HG03457 (cell line): ENCODE measurements around the gene HOXD8.

Experiments used
- ATAC-seq: cut with Tn5 transposase; IDR thresholded peaks from one replicate; pipeline ENCODE4 v1.9.1; 2021; ENCODE audit warnings: moderate number of reproducible peaks; ENCODE audit not compliant: unreplicated experiment

HOXD8 gene

DNA sequence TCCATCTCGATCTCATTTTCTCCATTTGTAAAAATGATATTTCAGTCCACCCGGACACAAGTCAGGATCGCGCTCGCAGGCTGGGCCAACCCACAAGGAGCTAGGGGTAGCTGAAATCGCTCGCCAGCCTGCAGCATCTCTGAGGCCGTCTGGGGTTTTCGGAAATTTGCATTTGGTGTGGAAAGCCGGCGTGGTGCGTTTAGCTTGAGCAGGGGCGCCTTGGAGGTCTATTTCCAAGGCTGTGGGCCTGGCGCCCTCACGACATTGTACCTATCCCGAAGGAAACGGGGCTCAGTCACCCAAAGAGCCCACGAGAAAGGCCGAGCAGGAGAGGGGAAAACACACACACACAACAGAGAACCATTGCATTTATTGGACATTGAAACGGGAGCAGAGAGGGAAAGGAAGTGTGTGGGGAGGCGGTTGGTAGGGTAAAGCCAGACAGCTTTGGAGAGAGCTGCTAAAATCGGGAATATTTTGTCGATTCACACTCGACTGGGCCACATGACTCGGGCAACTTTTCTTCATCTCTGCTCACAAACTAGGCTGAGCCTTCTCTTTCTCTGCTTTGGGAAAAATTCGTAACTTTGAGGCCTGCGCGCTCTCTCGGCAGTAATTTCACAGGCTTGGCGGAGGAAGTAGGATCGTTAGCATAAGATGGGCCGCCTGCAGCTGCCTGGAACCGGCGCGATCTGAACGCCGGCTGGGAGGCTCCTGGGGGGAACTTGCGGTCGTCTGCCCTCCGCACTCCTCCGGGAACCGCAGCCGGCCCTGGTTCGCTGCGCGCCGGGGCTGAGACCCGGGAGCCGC, 1.1 kb upstream of the HOXD8 start:
- ATAC-seq: no peak

DNA sequence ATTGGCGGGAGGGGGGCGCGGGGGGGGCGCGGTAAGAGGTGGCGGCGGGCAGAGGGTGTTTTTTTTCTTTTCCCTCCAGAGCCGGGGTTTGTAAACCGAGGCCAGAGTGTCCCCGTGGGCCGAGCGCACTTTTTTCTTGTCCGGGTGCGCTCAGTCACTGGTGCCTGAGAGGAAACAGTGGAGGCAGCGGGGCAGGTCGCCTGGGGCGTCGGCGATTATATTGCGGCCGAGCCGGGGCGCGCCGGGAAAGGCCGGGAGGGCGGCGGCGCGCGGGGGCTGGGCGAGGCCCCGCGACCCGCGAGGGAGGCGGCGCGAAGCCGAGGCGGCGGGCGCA, 275 bp downstream of the HOXD8 start:
- ATAC-seq: no peak

DNA sequence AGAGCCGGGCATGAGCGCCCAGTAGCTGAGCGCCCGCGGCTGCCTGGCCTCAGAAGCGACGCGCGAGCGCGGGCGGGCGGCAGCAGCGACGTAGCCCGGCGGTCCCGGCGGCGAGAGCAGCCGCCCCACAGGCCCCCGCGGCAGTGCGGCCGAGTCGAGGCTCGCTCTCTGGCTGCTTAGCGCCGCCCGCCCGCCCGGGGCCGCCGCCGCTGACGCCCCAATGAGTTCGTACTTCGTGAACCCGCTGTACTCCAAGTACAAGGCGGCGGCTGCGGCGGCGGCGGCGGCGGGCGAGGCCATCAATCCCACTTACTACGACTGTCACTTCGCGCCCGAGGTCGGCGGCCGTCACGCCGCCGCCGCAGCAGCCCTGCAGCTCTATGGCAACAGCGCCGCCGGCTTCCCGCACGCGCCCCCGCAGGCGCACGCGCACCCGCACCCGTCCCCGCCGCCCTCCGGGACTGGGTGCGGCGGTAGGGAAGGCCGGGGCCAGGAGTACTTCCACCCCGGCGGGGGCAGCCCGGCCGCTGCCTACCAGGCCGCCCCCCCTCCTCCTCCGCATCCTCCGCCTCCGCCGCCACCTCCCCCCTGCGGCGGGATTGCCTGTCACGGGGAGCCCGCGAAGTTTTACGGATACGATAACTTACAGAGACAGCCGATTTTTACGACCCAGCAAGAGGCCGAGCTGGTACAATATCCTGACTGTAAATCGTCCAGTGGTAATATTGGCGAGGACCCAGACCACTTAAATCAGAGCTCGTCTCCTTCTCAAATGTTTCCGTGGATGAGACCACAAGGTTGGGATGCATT, 847 bp downstream of the HOXD8 start:
- ATAC-seq: no peak

DNA sequence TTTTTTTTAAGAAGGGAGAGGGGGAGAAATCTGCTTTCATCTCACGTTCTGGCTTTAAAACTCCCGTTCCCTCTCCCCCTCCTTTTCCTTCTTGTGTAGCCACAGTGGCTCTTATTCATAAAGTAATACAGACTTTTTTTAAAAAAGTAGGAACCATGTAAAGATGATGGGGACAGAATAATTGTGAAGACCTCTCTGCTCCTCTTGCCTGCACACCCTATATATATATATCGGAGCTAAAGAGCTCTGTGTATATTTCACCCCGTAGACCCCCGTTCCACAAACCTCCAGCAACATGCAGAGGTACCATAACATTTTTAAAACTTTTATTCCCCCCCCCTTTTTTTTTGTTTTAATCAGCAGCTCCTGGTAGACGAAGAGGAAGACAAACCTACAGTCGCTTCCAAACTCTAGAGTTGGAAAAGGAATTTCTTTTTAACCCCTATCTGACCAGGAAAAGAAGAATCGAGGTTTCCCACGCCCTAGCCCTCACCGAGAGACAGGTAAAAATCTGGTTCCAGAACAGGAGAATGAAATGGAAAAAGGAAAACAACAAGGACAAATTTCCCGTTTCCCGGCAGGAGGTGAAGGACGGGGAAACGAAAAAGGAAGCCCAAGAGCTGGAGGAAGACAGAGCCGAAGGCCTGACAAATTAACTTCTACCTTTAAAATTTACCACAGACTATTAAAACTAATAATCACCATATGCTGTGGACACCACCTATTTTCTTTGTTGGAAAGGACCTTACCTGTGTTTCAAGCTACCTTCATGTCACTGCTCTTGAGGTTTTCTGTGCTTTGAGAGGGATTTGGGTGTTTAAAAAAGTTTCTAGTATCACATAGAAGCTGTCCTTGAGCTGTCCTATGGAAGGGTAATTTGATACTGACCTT, 1.7 kb downstream of the HOXD8 start:
- ATAC-seq: no peak

DNA sequence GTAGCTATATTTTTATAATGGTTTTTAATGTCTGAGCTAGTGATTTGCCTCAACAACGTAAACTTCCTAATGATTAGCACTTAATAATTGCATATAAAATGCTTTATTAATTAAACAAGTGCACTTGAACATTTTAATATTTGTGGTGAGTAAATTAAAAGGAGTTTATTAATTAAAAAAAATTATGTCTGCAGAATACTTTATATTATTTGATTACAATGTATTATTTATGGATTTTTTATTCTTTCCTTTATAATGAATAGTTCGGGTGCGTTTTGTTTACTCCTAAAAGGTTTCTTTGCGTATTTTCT, 2.3 kb downstream of the HOXD8 start:
- no peak for ATAC-seq

DNA sequence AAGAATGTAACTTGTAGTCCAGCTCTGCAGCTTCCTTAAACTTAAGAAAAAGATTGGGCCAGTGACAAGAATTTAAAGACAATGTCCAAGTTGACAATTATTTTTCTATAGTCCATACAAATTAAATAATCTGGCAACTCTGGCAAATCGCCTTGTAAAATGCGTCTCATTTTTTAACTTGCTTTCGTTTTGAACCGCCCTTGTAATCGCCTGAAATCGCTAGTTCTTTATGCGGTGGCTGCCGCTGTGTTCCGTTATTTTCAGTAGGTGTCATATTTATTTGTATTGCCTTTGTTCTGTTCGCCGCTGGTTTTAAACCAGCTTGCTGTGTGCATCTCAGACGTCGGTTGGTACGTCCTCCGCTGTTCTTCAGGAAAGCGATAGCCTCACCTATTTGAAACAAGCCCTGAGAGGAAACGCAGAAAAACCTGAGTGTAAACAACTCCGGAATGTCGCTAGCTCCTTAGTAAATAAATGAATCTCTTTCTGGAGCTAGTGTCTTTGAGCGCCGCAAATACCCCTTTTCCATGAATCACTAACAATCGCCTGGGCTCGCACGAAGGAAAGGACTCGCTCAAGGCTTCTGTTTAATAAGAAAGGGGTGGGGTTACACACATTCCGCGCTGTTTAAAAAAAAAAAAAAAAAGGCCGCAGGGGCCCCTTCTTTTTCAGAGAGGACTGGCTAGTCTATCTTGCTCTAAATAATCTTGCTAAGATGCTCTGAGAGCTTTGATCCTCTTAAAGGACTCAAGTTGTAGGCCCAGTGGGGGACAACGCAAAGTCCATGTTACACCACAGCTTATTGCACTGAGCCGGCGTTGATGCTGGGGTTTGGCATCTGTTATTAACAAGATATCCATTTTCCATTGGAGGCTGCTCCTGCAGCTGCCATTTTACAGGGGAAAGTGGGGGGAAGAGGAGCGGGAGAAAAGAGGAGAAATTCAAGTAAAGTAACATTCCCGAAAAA, 3.0 kb downstream of the HOXD8 start:
- no peak for ATAC-seq

DNA sequence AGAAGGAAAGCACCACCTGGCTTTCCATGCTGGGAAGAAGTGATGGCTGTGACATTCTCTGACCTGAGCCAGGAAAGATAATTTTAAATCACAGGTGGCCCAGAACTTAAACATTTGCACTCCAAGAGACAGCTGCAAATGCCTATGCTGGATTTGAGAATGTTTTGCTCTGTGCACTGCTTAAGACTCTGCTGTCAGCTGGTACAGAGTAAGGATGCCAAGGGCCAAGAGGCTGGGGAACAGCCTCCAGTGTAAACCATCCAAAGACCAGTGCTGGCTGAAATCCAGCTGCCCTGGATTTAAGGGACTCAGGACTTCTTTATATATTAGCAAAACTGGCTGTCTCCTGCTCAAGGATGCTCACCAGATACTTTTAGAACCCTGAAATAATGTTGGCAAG, 3.9 kb downstream of the HOXD8 start:
- ATAC-seq: no peak

DNA sequence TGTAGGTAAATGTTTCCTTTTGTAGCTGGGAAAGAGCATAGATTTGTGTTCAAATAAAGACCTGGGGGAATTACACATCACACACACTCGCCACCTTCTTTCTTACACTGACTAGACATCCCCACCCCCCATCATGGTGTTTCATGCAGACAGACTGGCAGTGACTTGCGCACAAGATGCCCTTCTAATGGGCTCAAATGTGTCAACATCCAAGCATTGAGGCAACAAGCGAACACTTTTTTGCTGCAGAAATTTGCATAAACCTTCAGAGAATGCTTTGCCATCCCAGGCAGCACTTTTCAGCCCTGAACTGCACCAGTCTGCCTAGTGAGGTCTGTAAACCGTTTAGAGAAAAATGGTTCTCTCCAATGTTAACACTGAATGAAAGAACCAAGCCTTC, 4.5 kb downstream of the HOXD8 start:
- no peak for ATAC-seq

DNA sequence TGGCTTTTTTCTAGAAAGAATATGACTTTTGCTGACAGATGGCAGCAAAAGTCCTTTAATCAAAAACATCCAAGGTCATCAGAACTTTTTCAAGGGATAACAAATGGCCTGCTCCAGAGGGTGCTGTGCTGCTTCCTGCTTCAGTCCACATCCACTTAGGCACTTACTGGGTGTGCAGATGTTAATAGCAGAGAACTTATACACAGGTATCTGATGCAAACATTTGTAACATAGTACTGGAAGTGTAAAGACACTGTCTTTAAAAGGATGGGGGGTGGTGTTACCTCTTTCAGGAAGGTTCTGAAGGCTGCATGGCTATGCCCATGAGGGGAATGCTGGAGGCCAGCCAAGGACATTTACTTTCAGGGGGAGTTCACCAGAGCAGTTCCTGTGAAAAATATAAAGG, 5.5 kb downstream of the HOXD8 start:
- no peak for ATAC-seq

DNA sequence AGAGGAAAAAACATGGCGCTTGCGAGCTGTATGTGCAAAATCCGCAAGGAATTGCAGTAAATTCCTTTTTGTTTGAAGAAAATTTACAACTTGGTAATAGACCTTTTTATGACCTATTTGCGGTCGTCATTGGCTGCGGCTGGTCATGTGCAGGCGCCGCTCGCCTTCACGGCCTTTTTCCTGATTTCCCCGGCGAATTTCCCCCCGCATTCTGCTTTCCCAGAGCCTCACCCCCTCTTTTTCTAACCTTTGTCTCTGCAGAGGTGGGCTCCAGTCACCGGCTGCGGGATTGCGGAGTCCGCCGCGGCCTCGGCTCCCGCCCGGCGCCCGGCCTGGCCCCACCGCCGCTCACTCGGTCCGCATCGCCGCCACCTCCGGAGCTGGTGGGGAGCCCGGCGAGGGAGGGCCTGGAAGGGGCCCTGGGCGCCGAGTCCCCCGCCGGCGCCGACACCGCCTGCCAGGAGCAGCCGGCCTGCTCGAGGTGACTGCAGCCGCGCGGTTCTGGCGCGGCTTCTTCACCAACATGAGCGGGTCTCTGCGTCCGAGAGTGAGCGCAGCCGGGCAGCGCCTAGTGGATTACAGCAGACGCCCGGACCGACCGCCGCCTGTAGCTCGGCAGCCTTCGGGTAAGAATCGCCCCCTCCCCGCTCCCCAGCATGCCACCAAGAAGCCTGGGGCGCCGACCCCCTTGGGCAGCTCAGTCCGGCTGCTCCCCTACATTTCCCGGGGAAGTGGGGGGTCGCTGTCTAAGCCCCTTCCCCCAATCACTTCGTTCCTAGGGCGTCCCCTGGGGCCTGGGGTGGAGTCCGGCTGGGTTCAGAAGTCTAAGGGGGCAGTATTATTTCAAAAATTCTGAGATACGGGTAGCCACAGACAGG, 7.1 kb downstream of the HOXD8 start:
- no peak for ATAC-seq

DNA sequence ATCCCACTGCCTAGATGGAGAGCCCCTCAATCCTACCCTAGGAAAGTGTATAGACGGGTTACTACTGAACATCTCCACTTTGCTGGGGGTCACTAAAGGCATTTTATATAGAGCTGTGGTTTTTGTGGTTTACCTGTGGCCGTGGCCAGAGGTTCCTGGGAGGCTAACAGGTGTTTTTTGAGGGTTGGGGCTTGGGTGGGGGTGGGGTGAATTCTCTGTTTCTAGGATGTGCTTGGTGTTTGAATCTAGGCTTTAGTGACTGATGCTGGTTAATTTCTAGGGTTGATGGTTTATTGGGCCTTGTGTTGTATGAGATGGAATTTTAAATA, 7.7 kb downstream of the HOXD8 start:
- ATAC-seq: no peak

DNA sequence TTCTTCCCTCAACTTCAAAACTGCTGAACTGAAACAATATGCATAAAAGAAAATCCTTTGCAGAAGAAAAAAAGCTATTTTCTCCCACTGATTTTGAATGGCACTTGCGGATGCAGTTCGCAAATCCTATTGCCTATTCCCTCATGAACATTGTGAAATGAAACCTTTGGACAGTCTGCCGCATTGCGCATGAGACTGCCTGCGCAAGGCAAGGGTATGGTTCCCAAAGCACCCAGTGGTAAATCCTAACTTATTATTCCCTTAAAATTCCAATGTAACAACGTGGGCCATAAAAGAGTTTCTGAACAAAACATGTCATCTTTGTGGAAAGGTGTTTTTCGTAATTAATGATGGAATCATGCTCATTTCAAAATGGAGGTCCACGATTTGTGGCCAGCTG, 8.4 kb downstream of the HOXD8 start:
- no peak for ATAC-seq

DNA sequence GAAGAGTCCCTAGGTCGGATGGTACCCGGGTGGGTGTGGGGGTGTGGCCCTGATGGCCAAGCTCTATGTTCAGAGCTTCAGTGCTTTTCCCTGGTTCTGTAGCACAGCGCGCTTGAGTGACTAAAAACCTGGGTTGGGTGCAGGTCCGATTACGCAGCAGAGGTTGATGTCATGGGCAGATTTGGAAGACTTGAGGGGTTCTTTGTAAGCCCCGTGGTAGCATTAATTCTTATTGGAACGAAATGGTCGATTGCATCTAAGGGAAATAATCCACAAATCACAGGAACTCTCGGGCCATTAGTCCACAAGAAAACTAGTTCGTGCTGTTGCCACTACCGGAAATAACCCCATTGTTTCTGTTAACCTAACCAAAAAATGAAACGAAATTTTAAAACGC, 9.0 kb downstream of the HOXD8 start:
- no peak for ATAC-seq

DNA sequence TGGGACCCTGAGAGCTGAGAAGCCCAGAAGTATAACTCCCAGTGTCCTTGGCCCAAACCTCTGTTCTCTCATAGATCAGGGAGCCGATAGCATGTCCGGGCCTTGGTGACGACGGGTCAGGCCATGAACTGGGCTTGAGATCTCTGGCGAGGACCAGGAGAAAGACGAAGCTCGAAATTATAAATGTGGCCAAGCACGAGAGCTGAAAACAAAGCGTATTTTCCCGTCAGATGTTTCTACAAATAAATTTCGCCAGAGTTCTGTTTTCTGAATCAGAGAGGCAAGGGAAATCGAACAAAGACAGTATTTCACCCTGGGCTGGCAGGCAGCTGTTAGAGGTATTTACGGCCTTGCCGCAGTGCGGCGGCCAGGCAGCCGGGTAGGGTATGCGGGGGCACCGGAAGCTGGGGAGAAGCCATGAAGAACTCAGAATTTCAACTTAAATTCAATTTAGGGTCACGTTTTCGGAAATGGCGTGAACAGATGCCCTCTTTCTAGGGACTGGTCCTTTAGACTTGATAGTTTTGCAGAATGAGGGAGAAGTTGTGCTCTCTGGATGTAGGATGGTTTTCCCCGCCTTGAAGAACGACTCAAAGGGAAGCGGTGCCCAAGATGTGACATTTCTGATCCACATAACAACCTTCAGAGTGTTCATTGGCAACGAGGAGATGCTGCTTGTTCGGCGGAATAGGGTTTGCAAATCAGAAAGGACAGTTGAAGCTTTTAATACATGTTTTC, 9.6 kb downstream of the HOXD8 start:
- ATAC-seq: no peak

DNA sequence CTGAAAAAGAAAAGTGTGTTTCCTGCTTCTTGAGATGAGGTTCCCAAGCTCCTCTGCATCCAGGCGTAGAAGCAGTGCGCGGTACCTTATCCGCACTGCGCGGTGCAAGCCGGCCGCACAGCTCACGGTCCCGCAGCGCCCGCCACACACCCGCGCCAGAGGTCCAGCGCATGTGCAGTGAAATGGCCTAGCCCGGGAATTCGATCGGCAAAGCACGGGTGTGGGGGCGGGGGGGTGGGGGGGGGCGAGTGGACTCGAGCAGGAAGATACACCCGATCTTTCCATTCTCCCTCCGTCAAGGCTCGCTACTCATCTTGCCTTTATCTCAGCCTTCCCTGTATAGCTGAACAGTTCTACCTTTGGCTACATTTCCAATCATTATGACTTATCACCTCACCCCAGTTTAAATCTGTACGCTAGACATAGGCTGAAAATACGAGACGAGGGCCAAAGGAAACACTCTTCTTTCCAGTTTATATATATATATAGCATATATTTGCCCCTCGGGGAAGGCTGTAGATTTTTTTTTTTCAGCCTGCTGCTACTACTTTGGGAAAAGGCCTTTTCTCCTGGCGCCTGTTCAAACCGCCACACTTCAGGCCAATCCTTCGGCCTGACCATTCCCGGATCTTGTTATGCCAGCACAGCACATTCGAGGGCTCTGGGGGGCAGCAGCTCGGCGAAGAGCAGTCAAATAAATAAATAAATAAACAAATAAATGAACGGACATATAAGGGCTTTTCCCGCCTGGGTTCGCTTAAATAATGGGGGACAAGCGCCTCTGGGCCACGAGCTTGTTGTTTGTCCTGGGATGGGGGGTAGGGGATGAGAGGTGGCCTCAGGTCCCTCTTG, 10.4 kb downstream of the HOXD8 start:
- ATAC-seq: no peak

DNA sequence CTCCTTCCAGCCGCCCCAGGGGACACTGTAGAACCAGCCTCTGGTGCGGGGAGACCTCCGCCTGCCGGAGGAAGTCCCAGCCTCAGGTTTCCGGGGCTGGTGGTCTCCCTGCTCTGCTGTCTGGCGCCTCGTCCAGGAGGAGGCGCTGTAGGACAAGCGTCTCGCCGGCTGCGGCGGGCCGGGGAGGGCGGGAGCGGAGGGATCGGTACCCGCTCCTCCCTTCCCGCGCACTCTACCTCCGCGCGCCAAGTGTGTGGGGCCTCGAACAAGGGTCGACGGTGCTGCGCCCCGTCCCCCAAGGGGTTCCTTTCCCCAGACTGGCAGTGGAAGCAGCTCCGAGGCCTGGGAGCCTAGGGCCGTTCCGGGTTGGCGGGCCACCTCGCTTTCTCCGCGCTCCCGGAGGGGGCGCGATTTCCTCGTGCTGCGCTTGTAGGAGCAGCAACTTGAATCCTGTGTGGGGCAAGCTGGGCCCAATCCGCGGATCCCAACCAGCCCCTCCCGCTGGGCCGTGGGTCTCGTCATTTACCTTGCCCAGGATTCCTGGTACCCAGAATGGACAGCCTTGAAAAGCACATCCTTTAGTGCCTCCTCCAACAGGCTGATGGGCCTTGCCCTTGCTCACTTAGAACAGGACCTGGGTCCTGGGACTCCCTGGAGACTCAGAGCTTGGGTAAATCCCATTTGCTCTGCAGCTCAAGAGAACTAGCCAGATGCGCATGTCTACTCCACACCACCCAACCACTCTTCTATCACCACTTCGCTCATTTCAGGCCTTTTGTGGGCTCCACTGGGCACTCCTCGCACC, 11.2 kb downstream of the HOXD8 start:
- ATAC-seq: no peak

DNA sequence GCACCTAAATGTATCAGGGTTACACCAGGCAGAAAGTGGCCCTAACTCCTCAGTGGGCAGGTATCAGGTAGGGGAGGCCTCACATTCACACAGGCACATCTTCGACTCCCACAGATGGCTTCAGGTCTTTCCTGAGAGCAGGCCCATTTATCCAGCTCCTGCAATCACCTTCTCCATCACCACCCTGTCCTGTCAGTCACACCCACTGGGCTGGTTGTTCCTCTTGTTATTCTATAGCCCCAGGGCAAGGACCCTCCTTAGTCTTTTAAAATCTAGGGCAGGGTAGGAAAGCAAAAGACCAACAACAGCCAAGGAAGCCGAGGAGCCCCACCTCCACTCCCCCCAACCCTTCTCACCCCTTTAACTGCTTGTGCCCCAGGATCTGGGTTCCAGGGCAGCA, 12.8 kb downstream of the HOXD8 start:
- ATAC-seq: no peak
